ENCODE data around the gene STXBP6. TPM values are rescaled to one million over a fixed set of nuclear protein-coding genes. Genes with fewer than 3 reads are reported as not detected.

Gene STXBP6
- total and polyA plus RNA-seq, 12 donors = 0.06 to 3.7 (median 0.68) TPM

GRCh38 chr14:24921903-24922302, 128.0 kb downstream of the STXBP6 start:
- Histone ChIP-seq H3K4me1 (replicated peaks in 1 of 2) (no peaks in the 10 kb centered on the region), H3K36me3 (replicated peaks in 1 of 2) (no peaks in the 10 kb centered on the region), H3K9me3 (replicated peaks in 1 of 3) (no peaks in the 10 kb centered on the region), H3K27me3 (no peaks in the 10 kb centered on the region), H3K27ac (no peak overlapping the region), H3K4me3 (no peak overlapping the region)
- intact Hi-C loops (cut with DNase I) = no loop called here
- no peak for DNase-seq
- WGBS, 4 donors = 73 to 80% (median 77%) methylated on average over 1 of the region's 1 CpG
- TF ChIP-seq CTCF (IDR thresholded peaks at IDR 0.05) (no peak), POLR2A (IDR thresholded peaks at IDR 0.05) (no peak)

- TF ChIP-seq CTCF (IDR thresholded peaks at IDR 0.05) (no peak), POLR2A (IDR thresholded peaks at IDR 0.05) (no peak)
- no peak overlapping the region for H3K27ac ChIP-seq
- DNase-seq = no peak
- H3K4me1 ChIP-seq (replicated peaks in 1 of 2) = no peaks in the 10 kb centered on the region
- no peak overlapping the region for H3K4me3 ChIP-seq
- WGBS, 4 donors = 75 to 84% (median 78%) methylated on average over 4 of the region's 4 CpGs
- H3K9me3 ChIP-seq (replicated peaks in 1 of 3) = no peaks in the 10 kb centered on the region
- no peaks in the 10 kb centered on the region for H3K27me3 ChIP-seq
- H3K36me3 ChIP-seq (replicated peaks in 1 of 2) = no peaks in the 10 kb centered on the region
- intact Hi-C loops (cut with DNase I) = no loop called here
Measured at GRCh38 chr14:24920265-24921075, 129.5 kb downstream of the STXBP6 start.

- Histone ChIP-seq H3K27me3 (no peaks in the 10 kb centered on the region), H3K4me1 (replicated peaks in 1 of 2) (no peaks in the 10 kb centered on the region), H3K27ac (no peak overlapping the region), H3K4me3 (no peak overlapping the region), H3K9me3 (replicated peaks in 1 of 3) (no peaks in the 10 kb centered on the region), H3K36me3 (replicated peaks in 1 of 2) (no peaks in the 10 kb centered on the region)
- TF ChIP-seq POLR2A (IDR thresholded peaks at IDR 0.05) (no peak), CTCF (IDR thresholded peaks at IDR 0.05) (no peak)
- intact Hi-C loops (cut with DNase I) = no loop called here
- DNase-seq = no peak
- WGBS, 4 donors = 48 to 64% (median 60%) methylated on average over 4 of the region's 4 CpGs
Measured at GRCh38 chr14:24918822-24919221, 131.1 kb downstream of the STXBP6 start.

GRCh38 chr14:24915958-24916595, 133.9 kb downstream of the STXBP6 start:
- intact Hi-C loops (cut with DNase I) = no loop called here
- no peak for TF ChIP-seq CTCF (IDR thresholded peaks at IDR 0.05)
- no peak for TF ChIP-seq POLR2A (IDR thresholded peaks at IDR 0.05)
- Histone ChIP-seq H3K36me3 (replicated peaks in 1 of 2) (no peaks in the 10 kb centered on the region), H3K27me3 (no peaks in the 10 kb centered on the region), H3K9me3 (replicated peaks in 1 of 3) (no peaks in the 10 kb centered on the region), H3K27ac (no peak overlapping the region), H3K4me3 (no peak overlapping the region), H3K4me1 (replicated peaks in 1 of 2) (peaks cover 3 to 10% of the 10 kb centered on the region in 2 donors)
- 78 to 87% (median 82%) methylated on average over 2 of the region's 2 CpGs for whole genome bisulfite sequencing, 4 donors
- DNase-seq = no peak
